HPDE6-E6E7 (cell line): ENCODE measurements around the gene ROBO1.

ENCODE experiments used
- DNase-seq: peaks from one replicate; pipeline ENCODE4 v3.0.0; 2011; ENCODE audit warnings: missing footprints; ENCODE audit errors: extremely low spot score

The ROBO1 gene

GRCh38 chr3:79461129-79461792, 306.5 kb downstream of the ROBO1 start:
- no peak for DNase-seq

- DNase-seq: no peak
Observed at GRCh38 chr3:79453600-79453999, 314.2 kb downstream of the ROBO1 start.

DNA sequence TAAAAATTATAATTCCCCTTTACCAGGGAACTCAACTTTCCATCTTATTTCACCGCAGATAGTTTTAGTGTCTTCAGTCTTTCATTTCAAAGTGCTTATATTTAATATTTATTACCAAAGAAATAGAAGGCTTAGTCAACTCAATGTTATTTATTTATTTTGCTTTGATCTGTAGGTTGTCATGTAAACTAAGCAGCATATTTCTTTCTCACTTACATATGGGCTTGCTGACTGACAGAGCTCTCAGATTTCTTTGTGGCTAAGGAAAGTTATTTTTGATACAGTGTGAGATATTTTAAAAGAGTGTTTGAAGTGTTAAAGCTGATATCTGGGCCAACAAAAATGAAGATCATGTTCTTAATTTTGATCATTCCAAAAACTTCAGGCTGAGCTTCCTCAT, 331.4 kb downstream of the ROBO1 start:
- no peak for DNase-seq

GRCh38 chr3:79427081-79427480, 340.7 kb downstream of the ROBO1 start:
- DNase-seq: no peak

DNA sequence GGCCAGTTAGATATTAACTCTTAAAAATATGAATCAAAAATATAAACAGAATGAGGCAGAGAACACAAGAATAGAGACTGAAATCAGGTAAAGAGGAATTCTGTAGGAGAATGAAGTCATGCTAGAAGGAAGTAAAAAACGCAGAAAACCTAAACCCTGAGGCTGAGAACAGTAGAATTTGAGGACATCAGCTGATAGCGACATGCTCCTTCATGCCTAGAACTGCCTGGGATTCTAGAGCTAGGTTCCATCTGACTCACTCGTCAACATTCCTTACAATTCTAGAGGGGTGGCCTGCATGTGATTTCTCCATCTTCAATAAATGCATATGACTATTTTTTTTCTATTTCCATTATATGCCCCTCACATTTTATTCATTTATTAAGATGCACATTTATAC, 343.0 kb downstream of the ROBO1 start:
- DNase-seq: peak; percentile 11

DNA sequence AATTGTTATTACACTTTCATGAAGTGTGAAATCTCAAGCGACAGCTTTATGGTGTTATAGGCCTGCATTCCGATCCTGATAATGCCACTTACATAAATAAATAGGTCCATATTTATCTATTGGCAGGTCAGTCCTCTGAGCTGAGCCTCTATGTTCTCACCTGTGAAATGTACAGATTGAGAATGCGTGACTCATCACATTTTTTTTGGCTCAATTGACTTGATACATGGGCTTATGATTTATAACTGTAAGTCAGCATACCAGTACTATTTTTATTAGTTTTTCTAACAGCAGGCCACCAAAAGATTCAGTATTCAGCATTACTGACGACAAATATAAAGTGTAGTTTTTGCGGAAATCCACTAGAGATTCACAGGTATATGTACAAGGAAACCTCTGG, 344.4 kb downstream of the ROBO1 start:
- DNase-seq: no peak

- DNase-seq: no peak
Observed at GRCh38 chr3:79421273-79421672, 346.5 kb downstream of the ROBO1 start.

DNA sequence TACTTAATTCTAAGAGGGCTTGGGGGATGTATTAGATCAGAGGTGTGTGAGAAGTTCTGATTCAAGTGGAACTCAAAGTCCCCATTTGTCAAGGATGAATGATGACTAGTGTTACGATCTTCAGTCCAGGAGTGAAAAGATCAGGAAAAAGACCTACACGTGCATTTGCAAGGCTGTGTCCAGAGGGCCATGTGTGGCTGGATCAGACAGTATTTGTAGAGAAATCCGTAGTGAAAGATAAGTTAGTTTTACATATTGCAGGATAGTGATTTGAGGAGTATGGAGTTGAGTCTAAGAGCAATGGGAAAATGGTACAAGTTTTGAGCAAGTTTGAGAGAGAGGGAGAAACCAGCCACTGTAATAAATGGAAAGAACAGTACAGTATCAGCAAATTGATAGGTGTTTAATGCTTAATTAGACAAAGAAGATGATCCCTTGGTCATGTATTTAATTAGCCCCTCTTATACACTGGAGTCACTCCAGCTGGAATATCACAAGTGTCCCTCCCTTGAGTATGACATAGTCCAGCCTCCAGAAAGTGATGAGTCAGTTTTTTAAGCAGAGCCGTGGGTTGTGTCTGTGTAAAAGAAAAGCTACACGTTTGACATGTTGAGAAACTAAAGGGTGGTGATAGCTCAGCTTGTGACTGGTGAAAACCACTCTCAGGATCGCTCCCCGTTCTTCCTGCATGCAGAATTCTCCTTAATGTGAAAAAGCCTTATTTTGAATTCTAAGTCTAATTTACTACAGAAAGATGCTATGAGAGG, 348.8 kb downstream of the ROBO1 start:
- DNase-seq: no peak

DNA sequence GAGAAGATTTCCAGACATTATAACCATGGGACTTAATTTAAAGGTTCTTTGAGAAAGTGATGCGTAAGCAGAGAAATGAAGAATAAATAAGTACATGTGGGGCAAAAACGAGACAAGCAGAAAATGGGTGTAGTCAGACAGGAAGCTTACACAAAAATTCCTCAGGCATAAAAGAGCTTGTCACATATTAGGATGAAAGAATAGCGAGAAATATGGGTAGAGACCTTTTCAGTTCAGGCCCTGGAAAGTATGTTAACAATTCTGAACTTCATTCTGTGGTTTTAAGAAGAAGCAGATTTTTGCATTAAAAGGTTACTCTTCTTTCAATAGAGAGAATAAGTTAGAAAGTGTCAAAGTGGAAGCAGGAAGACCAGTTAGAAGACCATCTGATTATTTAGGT, 352.4 kb downstream of the ROBO1 start:
- no peak for DNase-seq

GRCh38 chr3:79414806-79415205, 353.0 kb downstream of the ROBO1 start:
- DNase-seq: no peak

- no peak for DNase-seq
Observed at GRCh38 chr3:79414035-79414434, 353.8 kb downstream of the ROBO1 start.

DNA sequence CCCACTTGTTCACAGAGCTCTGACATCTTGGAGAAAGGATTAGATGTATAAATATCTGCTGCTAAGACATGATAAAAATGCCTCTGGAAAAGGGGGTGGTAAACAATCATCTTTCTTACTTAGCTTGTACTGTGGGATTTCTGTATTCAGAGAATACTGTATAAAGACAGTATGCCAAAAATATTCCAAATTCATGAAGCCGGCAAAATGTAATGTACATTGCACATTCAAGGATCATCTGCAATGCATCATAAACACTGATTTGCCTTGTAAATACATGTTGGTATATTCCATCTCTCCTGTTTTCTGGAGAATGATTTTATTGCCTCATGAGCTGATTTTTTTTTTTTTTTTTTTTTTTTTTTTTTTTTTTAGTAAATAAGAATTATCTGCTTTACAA, 355.3 kb downstream of the ROBO1 start:
- no peak for DNase-seq

DNA sequence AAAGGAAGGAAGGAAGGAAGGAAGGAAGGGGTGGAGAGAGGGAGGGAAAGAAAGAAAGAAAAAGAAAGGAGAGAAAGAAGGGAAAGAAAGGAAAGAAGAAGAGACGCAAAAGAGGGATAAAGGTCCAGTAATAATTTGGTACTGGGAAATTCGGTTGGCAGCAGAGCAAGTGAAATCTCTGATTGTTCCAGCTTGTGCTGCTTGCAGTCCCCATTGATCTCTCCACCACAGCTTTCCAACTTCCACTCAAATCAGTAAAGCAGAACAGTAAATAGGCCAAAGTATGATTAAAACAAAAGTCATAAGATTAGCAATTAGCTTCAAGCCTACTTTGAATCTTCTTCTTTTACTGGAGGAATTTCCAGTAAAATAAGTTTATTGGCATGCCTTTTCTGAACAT, 357.2 kb downstream of the ROBO1 start:
- DNase-seq: no peak

DNA sequence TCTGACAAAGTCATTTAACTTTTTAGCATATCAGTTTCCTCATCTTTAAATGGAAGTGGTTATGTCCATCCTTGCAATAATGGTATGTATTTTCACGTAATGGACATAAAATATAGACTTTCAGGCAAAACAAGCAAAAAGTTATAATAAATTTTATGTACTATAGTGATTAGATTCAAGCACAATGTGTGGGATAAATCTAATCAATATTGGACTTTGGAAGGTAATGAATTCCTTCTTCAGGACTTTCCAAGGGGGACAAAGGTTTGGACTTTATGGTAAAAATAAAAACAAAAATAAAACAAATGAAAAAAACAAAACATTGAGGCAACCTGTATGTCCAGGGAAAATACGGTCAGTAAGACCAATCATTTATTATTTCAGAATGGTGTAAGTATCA, 357.7 kb downstream of the ROBO1 start:
- no peak for DNase-seq

DNA sequence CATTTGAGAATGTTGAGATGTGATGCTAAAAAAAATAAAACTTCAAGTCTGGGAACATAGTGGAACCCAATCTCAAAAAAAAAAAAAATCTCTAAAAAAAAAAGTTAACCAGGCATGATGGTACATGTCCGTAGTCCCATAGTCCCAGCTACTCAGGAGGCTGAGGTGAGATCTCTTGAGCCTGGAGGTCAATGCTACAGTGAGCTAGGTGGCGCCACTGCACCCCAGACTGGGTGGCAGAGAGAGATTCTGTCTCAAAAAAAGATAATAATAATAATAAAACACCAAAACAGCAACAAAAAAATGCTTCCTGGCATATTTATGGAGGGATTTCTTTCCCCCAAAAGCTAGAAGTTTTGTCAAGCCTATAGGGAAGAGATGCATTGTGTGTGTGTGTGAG, 361.6 kb downstream of the ROBO1 start:
- DNase-seq: no peak

- no peak for DNase-seq
Observed at GRCh38 chr3:79405183-79405582, 362.6 kb downstream of the ROBO1 start.

DNA sequence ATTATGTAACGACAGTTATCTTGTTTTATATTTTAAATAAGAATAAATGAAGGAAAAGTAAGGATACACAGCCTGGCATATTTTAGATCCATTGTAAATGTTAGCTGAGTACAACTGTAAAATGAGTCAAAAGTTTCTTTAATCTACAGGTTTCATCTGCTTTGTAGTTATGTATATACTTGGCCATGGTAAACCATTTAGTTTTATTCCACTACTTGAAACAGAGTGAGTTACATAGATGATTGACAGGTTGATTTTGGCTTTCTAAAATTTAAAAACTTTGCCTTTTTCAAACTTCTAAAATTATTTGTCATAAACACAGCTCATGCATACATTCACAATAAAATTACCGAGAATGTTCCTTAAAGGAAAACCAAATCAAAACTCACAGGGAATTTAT, 371.2 kb downstream of the ROBO1 start:
- no peak for DNase-seq

GRCh38 chr3:79392479-79392878, 375.3 kb downstream of the ROBO1 start:
- DNase-seq: no peak

DNA sequence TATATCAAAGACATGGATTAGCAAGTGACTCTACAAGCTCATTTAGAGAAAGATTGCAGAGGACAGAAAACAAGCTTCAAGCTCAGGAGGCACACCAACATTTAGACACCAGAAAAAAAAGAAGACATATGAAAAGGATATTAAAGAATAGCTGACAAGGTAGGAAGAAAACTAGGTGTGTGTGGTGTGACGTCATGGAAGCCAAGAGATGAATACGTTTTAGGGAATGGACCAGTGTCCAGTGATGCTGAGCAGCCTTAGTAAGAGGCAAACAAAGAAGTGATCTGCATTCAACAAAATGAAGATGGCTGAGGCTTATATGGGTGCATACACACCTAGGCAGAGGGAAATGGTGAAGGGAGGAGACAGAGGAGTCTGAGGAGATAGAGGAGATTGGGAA, 377.4 kb downstream of the ROBO1 start:
- no peak for DNase-seq

- no peak for DNase-seq
Observed at GRCh38 chr3:79385211-79385610, 382.6 kb downstream of the ROBO1 start.

GRCh38 chr3:79383402-79384012, 384.3 kb downstream of the ROBO1 start:
- DNase-seq: no peak

DNA sequence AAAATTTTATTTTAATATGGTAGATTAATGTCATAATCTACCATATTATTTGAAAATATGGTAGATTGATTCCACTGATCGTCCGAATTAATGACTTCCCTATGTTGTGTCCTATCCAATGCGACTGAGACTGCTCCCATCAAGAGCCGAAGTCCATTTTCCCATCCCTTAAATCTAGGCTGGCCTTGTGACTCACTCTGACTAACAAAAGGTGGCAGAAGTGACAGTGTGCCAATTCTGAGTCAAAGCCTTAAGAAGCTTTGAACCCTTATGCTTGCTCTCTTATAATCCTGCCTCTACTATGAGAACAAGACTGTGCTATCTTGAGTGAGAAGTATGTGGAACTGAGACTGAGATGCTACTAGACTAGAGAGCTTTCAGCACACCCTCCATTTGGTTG, 387.2 kb downstream of the ROBO1 start:
- DNase-seq: no peak

- no peak for DNase-seq
Observed at GRCh38 chr3:79378064-79378463, 389.7 kb downstream of the ROBO1 start.
